HepG2 (cell line): ENCODE measurements around the gene PNLDC1. TPM values are rescaled to one million over a fixed set of nuclear protein-coding genes. Genes with fewer than 3 reads are reported as not detected.

Experiments
- CEBPG ChIP-seq: IDR thresholded peaks from 2 replicates; pipeline ENCODE4 v1.6.1; 2016
- CREM ChIP-seq, 2 experiments: sonication (generic) in 1 of 2; formaldehyde crosslinking in 1 of 2; IDR thresholded peaks; 2 replicates each; pipeline versions ENCODE4 v1.4.0 to v1.6.1; 2016 to 2020; ENCODE audit warnings: antibody characterized with exemption in 1 of 2, mild to moderate bottlenecking in 1 of 2, missing genetic modification reagents in 1 of 2
- DDIT3 ChIP-seq: sonication (generic); formaldehyde crosslinking; IDR thresholded peaks from 2 replicates; pipeline ENCODE4 v1.4.0; 2020; ENCODE audit warnings: mild to moderate bottlenecking, missing genetic modification reagents
- FOXO1 ChIP-seq: sonication (generic); formaldehyde crosslinking; IDR thresholded peaks from 2 replicates; pipeline ENCODE4 v1.4.0; 2020; ENCODE audit warnings: missing genetic modification reagents
- GABPA ChIP-seq, 2 experiments: IDR thresholded peaks; 2 replicates each; pipeline ENCODE4 v1.6.1; 2011 to 2016; ENCODE audit warnings: low read depth in 2 of 2, low read length in 1 of 2, missing biosample characterization in 1 of 2, missing genetic modification characterization in 1 of 2
- HNRNPL ChIP-seq: fragments of 200-400 bp; formaldehyde crosslinking; IDR thresholded peaks from 2 replicates; pipeline ENCODE4 v1.6.1; 2017; ENCODE audit warnings: mild to moderate bottlenecking, low read depth, low read length
- HOXA5 ChIP-seq: sonication (generic); formaldehyde crosslinking; IDR thresholded peaks from 2 replicates; pipeline ENCODE4 v1.4.0; 2020; ENCODE audit warnings: missing genetic modification reagents
- KLF12 ChIP-seq: sonication (generic); formaldehyde crosslinking; IDR thresholded peaks from 2 replicates; pipeline ENCODE4 v1.4.0; 2020; ENCODE audit warnings: missing genetic modification reagents, borderline replicate concordance
- PHF21A ChIP-seq: sonication (generic); formaldehyde crosslinking; IDR thresholded peaks from 2 replicates; pipeline ENCODE4 v1.5.0; 2020; ENCODE audit warnings: mild to moderate bottlenecking, missing genetic modification reagents
- SALL2 ChIP-seq: sonication (generic); formaldehyde crosslinking; IDR thresholded peaks from 2 replicates; pipeline ENCODE4 v1.8.1; 2023; ENCODE audit warnings: mild to moderate bottlenecking, missing genetic modification reagents, inconsistent platforms
- SCMH1 ChIP-seq: sonication (generic); formaldehyde crosslinking; IDR thresholded peaks from 2 replicates; pipeline ENCODE4 v1.9.0; 2021; ENCODE audit warnings: missing genetic modification reagents, mild to moderate bottlenecking, borderline replicate concordance
- SIX1 ChIP-seq: sonication (generic); formaldehyde crosslinking; IDR thresholded peaks from 2 replicates; pipeline ENCODE4 v1.4.0; 2020; ENCODE audit warnings: missing genetic modification reagents, borderline replicate concordance
- XBP1 ChIP-seq: sonication (generic); formaldehyde crosslinking; IDR thresholded peaks from 2 replicates; pipeline ENCODE4 v1.5.0; 2020; ENCODE audit warnings: missing genetic modification reagents
- YEATS4 ChIP-seq: sonication (generic); formaldehyde crosslinking; IDR thresholded peaks from 2 replicates; pipeline ENCODE4 v1.4.0; 2020; ENCODE audit warnings: missing genetic modification reagents, borderline replicate concordance
- ZBTB1 ChIP-seq: sonication (generic); formaldehyde crosslinking; IDR thresholded peaks from 2 replicates; pipeline ENCODE4 v1.4.0; 2020; ENCODE audit warnings: missing genetic modification reagents, borderline replicate concordance
- ZBTB20 ChIP-seq: sonication (generic); formaldehyde crosslinking; IDR thresholded peaks from 2 replicates; pipeline ENCODE4 v1.8.1; 2023; ENCODE audit warnings: missing genetic modification reagents, low read depth, mild to moderate bottlenecking, borderline replicate concordance
- ZFP36L1 ChIP-seq: sonication (generic); formaldehyde crosslinking; IDR thresholded peaks from 2 replicates; pipeline ENCODE4 v1.8.0; 2022; ENCODE audit warnings: mild to moderate bottlenecking, missing genetic modification reagents, moderate library complexity
- ZNF124 ChIP-seq: sonication (generic); formaldehyde crosslinking; IDR thresholded peaks from 2 replicates; pipeline ENCODE4 v1.4.0; 2020; ENCODE audit warnings: missing genetic modification reagents
- ZNF232 ChIP-seq: sonication (generic); formaldehyde crosslinking; IDR thresholded peaks from 2 replicates; pipeline ENCODE4 v1.4.0; 2020; ENCODE audit warnings: missing genetic modification reagents, borderline replicate concordance
- ZNF383 ChIP-seq: sonication (generic); formaldehyde crosslinking; IDR thresholded peaks from 2 replicates; pipeline ENCODE4 v1.4.0; 2020; ENCODE audit warnings: missing genetic modification reagents, mild to moderate bottlenecking, borderline replicate concordance
- ZNF430 ChIP-seq: sonication (generic); formaldehyde crosslinking; IDR thresholded peaks from 2 replicates; pipeline ENCODE4 v1.9.0; 2021; ENCODE audit warnings: mild to moderate bottlenecking, missing genetic modification reagents
- ZNF451 ChIP-seq: sonication (generic); formaldehyde crosslinking; IDR thresholded peaks from 2 replicates; pipeline ENCODE4 v1.5.0; 2020; ENCODE audit warnings: mild to moderate bottlenecking, missing genetic modification reagents
- ZNF468 ChIP-seq: sonication (generic); formaldehyde crosslinking; IDR thresholded peaks from 2 replicates; pipeline ENCODE4 v1.8.0; 2022; ENCODE audit warnings: mild to moderate bottlenecking, moderate library complexity, missing genetic modification reagents
- ZNF547 ChIP-seq: sonication (generic); formaldehyde crosslinking; IDR thresholded peaks from 2 replicates; pipeline ENCODE4 v1.5.1; 2020; ENCODE audit warnings: mild to moderate bottlenecking, missing genetic modification reagents
- ZNF572 ChIP-seq: sonication (generic); formaldehyde crosslinking; IDR thresholded peaks from 2 replicates; pipeline ENCODE4 v1.5.1; 2020; ENCODE audit warnings: mild to moderate bottlenecking, missing genetic modification reagents
- ZNF598 ChIP-seq: sonication (generic); formaldehyde crosslinking; IDR thresholded peaks from 2 replicates; pipeline ENCODE4 v1.5.1; 2020; ENCODE audit warnings: mild to moderate bottlenecking, missing genetic modification reagents, borderline replicate concordance
- ZNF740 ChIP-seq: sonication (generic); formaldehyde crosslinking; IDR thresholded peaks from 2 replicates; pipeline ENCODE4 v1.4.0; 2020; ENCODE audit warnings: missing genetic modification reagents
- ZNF746 ChIP-seq: sonication (generic); formaldehyde crosslinking; IDR thresholded peaks from 2 replicates; pipeline ENCODE4 v1.8.0; 2022; ENCODE audit warnings: mild to moderate bottlenecking, missing genetic modification reagents
- ZNF749 ChIP-seq: sonication (generic); formaldehyde crosslinking; IDR thresholded peaks from 2 replicates; pipeline ENCODE4 v1.8.0; 2022; ENCODE audit warnings: mild to moderate bottlenecking, missing genetic modification reagents, moderate library complexity, borderline replicate concordance
- polyA plus RNA-seq, 8 experiments: library from polyadenylated mRNA; depleted of rRNA in 3 of 8; stranded (reverse) in 7 of 8; unstranded in 1 of 8; fragments of >200 nt; fragmentation: Illumina TruSeq in 4 of 8; extraction: Trizol in 4 of 8; gene quantifications; 2 replicates each; pipeline versions ENCODE4 v1.2.1 to v1.2.3, GENCODE V29; 2011 to 2016; ENCODE audit warnings: low read depth in 4 of 8, missing spikeins in 1 of 8, mixed read lengths in 1 of 8; ENCODE audit not compliant: insufficient read depth in 1 of 8
- total RNA-seq, 5 experiments: library from RNA; depleted of rRNA; stranded (reverse); fragments of >200 nt; fragmentation: Illumina TruSeq; extraction: Trizol; gene quantifications; 2 replicates each; pipeline ENCODE4 v1.2.3, GENCODE V29; 2016; ENCODE audit warnings: low read depth in 1 of 5
- TF ChIP-seq, protein P1 (sequence below): sonication (generic); formaldehyde crosslinking; IDR thresholded peaks from 2 replicates; pipeline ENCODE4 v1.5.0; 2020; ENCODE audit warnings: missing genetic modification reagents, mild to moderate bottlenecking, borderline replicate concordance

The PNLDC1 gene
- total and polyA plus RNA-seq, 2 of the 13 experiments (the other 11 are each of a cell fraction or from before 2014, with no cell fraction given), result not detected

- TF ChIP-seq ZNF232 (CRISPR knock-in tag) (0 out of 2 replicates have a peak, but pooled peaks have one; percentile 51), CEBPG (CRISPR knock-in tag) (no peak), XBP1 (CRISPR knock-in tag) (no peak), DDIT3 (no peak), SALL2 (CRISPR knock-in tag) (no peak), ZNF746 (0 out of 2 replicates have a peak, but pooled peaks have one; percentile 26), GABPA (IDR thresholded peaks at IDR 0.05; ENCODE audit: low read depth, low read length) (peak; percentile 78), GABPA (CRISPR knock-in tag; IDR thresholded peaks at IDR 0.05; ENCODE audit: low read depth) (peak; percentile 82), ZFP36L1 (CRISPR knock-in tag) (peak; percentile 63; the same call in 1 of the 2 replicates), ZNF430 (CRISPR knock-in tag) (peak; percentile 72), PHF21A (0 out of 2 replicates have a peak, but pooled peaks have one; percentile 42), CREM (IDR thresholded peaks at IDR 0.05) (no peak), CREM (CRISPR knock-in tag; IDR thresholded peaks at IDR 0.05) (no peak), ZNF451 (no peak), ZNF598 (CRISPR knock-in tag) (no peak; the same call in 1 of the 2 replicates), FOXO1 (CRISPR knock-in tag) (no peak), SIX1 (CRISPR knock-in tag) (no peak), ZNF383 (CRISPR knock-in tag) (no peak), YEATS4 (no peak), HNRNPL (no peak), ZNF740 (CRISPR knock-in tag) (no peak), KLF12 (no peak), ZNF468 (CRISPR knock-in tag) (no peak), ZNF749 (peak; percentile 25; the same call in 1 of the 2 replicates), ZNF572 (CRISPR knock-in tag) (0 out of 2 replicates have a peak, but pooled peaks have one; percentile 71), ZBTB1 (CRISPR knock-in tag) (peak; percentile 91; the same call in 1 of the 2 replicates), ZNF124 (CRISPR knock-in tag) (no peak), ZNF547 (CRISPR knock-in tag) (no peak; the same call in 1 of the 2 replicates), HOXA5 (peak; percentile 10; the same call in 1 of the 2 replicates), ZBTB20 (CRISPR knock-in tag) (0 out of 2 replicates have a peak, but pooled peaks have one; percentile 31), SCMH1 (CRISPR knock-in tag) (no peak)
- TF ChIP-seq, protein P1, sequence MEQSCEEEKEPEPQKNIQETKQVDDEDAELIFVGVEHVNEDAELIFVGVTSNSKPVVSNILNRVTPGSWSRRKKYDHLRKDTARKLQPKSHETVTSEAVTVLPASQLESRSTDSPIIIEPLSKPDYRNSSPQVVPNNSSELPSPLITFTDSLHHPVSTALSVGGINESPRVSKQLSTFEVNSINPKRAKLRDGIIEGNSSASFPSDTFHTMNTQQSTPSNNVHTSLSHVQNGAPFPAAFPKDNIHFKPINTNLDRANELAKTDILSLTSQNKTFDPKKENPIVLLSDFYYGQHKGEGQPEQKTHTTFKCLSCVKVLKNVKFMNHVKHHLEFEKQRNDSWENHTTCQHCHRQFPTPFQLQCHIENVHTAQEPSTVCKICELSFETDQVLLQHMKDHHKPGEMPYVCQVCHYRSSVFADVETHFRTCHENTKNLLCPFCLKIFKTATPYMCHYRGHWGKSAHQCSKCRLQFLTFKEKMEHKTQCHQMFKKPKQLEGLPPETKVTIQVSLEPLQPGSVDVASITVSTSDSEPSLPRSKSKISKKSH (CRISPR knock-in tag), result 0 out of 2 replicates have a peak, but pooled peaks have one; percentile 52
Observed at GRCh38 chr6:159761129-159761872, 38.8 kb upstream of the PNLDC1 start (continued).
